HEK293T (cell line): Measurements from ENCODE around the gene DBH.

Experiments used
- CTCF ChIA-PET: fragments of 350-600 bp; formaldehyde crosslinking; extraction: SDS; loops from one replicate; lab custom pipeline; 2021; ENCODE audit warnings: antibody characterized with exemption, inconsistent platforms; lab: Yijun Ruan, JAX
- POLR2A ChIA-PET: fragments of 350-600 bp; formaldehyde crosslinking; extraction: SDS; loops from one replicate; lab custom pipeline; 2020; ENCODE audit warnings: antibody characterized with exemption, inconsistent platforms; lab: Yijun Ruan, JAX
- DNase-seq: peaks from one replicate; pipeline ENCODE4 v3.0.0; 2012; ENCODE audit warnings: mixed read lengths; ENCODE audit errors: extremely low spot score
- ARNT ChIP-seq: fragments of 450-650 bp; IDR thresholded peaks from 2 replicates; pipeline ENCODE4 v1.6.1; 2017; ENCODE audit warnings: mild to moderate bottlenecking
- BHLHE40 ChIP-seq: fragments of 450-650 bp; IDR thresholded peaks from 2 replicates; pipeline ENCODE4 v1.6.1; 2016; ENCODE audit warnings: mild to moderate bottlenecking, moderate library complexity, borderline replicate concordance
- CTBP1 ChIP-seq: fragments of 450-650 bp; IDR thresholded peaks from 2 replicates; pipeline ENCODE4 v1.6.1; 2016; ENCODE audit warnings: borderline replicate concordance
- ELF4 ChIP-seq: fragments of 450-650 bp; IDR thresholded peaks from 2 replicates; pipeline ENCODE4 v1.6.1; 2017; ENCODE audit warnings: antibody characterized with exemption
- FOXA1 ChIP-seq: fragments of 450-650 bp; IDR thresholded peaks from 2 replicates; pipeline ENCODE4 v1.6.1; 2016; ENCODE audit warnings: mild to moderate bottlenecking
- FOXK2 ChIP-seq: fragments of 450-650 bp; IDR thresholded peaks from 2 replicates; pipeline ENCODE4 v1.6.1; 2016; ENCODE audit warnings: mild to moderate bottlenecking
- FOXM1 ChIP-seq: fragments of 450-650 bp; IDR thresholded peaks from 2 replicates; pipeline ENCODE4 v1.6.1; 2017; ENCODE audit warnings: mild to moderate bottlenecking, borderline replicate concordance
- HDGF ChIP-seq: fragments of 450-650 bp; IDR thresholded peaks from 2 replicates; pipeline ENCODE4 v1.6.1; 2017; ENCODE audit warnings: antibody characterized with exemption, borderline replicate concordance
- L3MBTL2 ChIP-seq: fragments of 450-650 bp; conservative IDR thresholded peaks from 2 replicates; pipeline ENCODE4 v1.6.1; 2016; ENCODE audit warnings: mild to moderate bottlenecking
- LEF1 ChIP-seq: fragments of 450-650 bp; IDR thresholded peaks from 2 replicates; pipeline ENCODE4 v1.6.1; 2017; ENCODE audit warnings: mild to moderate bottlenecking, borderline replicate concordance
- NFRKB ChIP-seq: fragments of 450-650 bp; IDR thresholded peaks from 2 replicates; pipeline ENCODE4 v1.6.1; 2016; ENCODE audit warnings: mild to moderate bottlenecking, moderate library complexity
- PKNOX1 ChIP-seq: fragments of 450-650 bp; IDR thresholded peaks from 2 replicates; pipeline ENCODE4 v1.6.1; 2016
- SP1 ChIP-seq: fragments of 450-650 bp; IDR thresholded peaks from 2 replicates; pipeline ENCODE4 v1.6.1; 2017
- SUZ12 ChIP-seq: fragments of 450-650 bp; IDR thresholded peaks from 2 replicates; pipeline ENCODE4 v1.6.1; 2016; ENCODE audit warnings: mild to moderate bottlenecking
- TARDBP ChIP-seq: fragments of 450-650 bp; IDR thresholded peaks from 2 replicates; pipeline ENCODE4 v1.6.1; 2016
- ZNF384 ChIP-seq: fragments of 450-650 bp; IDR thresholded peaks from 2 replicates; pipeline ENCODE4 v1.6.1; 2016

The DBH gene

GRCh38 chr9:133701321-133701980 is 65.3 kb downstream of the DBH start:
- DNase-seq: no peak
- TF ChIP-seq PKNOX1 (no peak), FOXM1 (no peak), TARDBP (no peak), SP1 (no peak), ZNF384 (no peak), NFRKB (no peak), HDGF (no peak), SUZ12 (no peak), ARNT (no peak), LEF1 (no peak), ELF4 (no peak), L3MBTL2 (no peak)
- ChIA-PET CTCF (no interaction called here), POLR2A (no interaction called here)

GRCh38 chr9:133701981-133702797 is 66.0 kb downstream of the DBH start:
- CTCF ChIA-PET: no interaction called here
- TF ChIP-seq TARDBP (no peak), BHLHE40 (no peak), HDGF (no peak), SP1 (no peak), ARNT (no peak), FOXM1 (no peak), L3MBTL2 (no peak), ELF4 (no peak), PKNOX1 (no peak), ZNF384 (no peak)
- DNase-seq: no peak
- POLR2A ChIA-PET: no interaction called here

- CTCF ChIA-PET: no interaction called here
- POLR2A ChIA-PET: no interaction called here
- DNase-seq: no peak
- TF ChIP-seq BHLHE40 (no peak), PKNOX1 (no peak)
Observed at GRCh38 chr9:133702798-133703590, 66.8 kb downstream of the DBH start.

- POLR2A ChIA-PET: no interaction called here
- CTCF ChIA-PET: no interaction called here
- no peak for DNase-seq
- TF ChIP-seq HDGF (no peak), ARNT (no peak), BHLHE40 (no peak), FOXK2 (no peak), LEF1 (no peak), SUZ12 (no peak), NFRKB (no peak), SP1 (no peak), ZNF384 (no peak), FOXM1 (no peak), PKNOX1 (no peak), ELF4 (no peak)
Observed at GRCh38 chr9:133703591-133704399, 67.6 kb downstream of the DBH start.

GRCh38 chr9:133704711-133705181 is 68.6 kb downstream of the DBH start:
- TF ChIP-seq SP1 (no peak), CTBP1 (no peak), SUZ12 (no peak), FOXM1 (no peak), PKNOX1 (no peak), FOXA1 (no peak), L3MBTL2 (no peak), NFRKB (no peak), ELF4 (no peak), TARDBP (no peak), LEF1 (no peak), FOXK2 (no peak)
- no peak for DNase-seq
- POLR2A ChIA-PET: no interaction called here
- CTCF ChIA-PET: no interaction called here
